GM21825 (cell line): ENCODE measurements around the gene PID1.
"Not testable (repeated sequence)": the region's sequence is repeated elsewhere in the genome, so short reads cannot be mapped to it uniquely, and the experiment has no call there.

Experiments
- ATAC-seq: cut with Tn5 transposase; IDR thresholded peaks from one replicate; pipeline ENCODE4 v1.9.1; 2021; ENCODE audit warnings: mild to moderate bottlenecking, moderate library complexity; ENCODE audit not compliant: unreplicated experiment

The PID1 gene

DNA sequence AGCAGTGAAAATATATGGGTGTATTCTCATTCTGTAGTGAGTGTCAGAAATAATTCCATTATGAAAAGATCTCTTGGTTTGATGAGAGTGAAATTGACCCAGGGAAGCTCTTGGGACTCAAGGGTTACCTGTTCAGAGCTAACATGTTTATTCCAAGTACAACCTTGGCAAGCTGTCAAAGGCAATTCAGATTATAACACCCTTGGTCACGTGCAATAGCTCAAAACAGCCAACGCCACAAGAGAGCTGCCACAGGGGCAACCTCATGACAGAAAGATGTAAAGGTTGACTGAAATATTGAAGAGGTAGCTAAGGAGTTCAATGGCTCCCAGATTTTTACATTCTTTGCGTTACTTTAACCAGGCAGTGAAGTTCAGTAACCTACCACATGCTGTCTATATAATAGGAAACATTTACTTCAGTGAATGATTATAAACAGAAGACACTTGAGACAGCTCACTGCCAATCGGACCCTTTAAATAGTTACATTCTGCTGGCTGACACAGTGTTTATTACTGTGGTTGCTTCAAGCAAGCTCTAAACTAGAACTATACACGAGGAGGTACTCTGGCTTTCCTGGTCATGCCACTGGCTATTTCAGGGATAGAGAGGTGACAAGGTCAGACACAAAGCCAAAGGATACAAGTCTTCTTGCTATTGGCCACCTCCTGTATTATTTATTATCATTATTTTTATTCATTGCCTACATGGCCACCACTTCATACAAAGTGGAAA, 187.3 kb downstream of the PID1 start:
- no peak for ATAC-seq

DNA sequence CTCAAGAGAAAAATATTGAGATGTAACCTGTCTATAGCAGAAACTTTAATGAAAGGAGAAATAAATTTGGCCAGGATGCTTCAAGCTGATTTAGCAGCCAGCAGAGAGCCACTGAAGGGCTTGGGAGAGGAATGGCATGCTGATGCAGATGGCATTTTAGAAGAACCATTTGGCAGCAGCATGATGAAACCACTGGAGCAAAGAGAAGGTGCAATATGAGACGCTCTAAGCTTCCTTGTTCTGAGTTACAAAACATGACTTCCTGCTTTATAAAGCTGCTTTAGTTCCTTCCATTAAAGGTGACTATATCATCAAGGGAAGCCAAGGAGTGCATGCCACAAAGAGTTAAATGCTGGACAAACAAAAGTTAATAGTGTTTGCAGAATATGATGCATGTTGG, 189.7 kb downstream of the PID1 start:
- ATAC-seq = no peak

DNA sequence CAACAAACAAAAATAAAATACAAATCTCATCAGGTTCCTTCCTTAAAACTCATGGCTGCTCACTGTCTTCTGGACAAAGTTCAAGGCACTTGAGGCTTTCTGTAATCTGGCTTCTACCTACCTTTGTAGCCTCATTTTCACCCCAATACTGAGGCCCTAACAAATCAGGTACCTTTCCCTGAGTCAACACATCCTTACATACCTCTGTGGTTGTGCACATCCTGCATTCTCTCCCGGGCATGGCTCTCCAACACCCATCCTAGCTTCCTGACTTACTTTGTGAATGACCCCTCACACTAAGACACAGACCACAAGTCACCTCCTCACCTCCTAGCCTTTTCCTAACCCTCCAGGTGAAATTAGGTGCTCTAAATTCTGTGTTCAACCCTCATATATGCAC, 190.9 kb downstream of the PID1 start:
- no peak for ATAC-seq

DNA sequence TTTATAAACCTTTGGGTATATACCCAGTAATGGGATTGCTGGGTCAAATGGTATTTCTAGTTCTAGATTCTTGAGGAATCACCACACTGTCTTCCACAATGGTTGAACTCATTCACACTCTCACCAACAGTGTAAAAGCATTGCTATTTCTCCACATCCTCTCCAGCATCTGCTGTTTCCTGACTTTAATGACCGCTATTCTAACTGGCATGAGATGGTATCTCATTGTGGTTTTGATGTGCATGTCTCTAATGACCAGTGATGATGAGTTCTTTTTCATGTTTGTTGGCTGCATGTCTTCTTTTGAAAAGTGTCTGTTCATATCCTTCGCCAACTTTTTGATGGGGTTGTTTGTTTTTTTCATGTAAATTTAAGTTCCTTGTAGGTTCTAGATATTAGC, 194.2 kb downstream of the PID1 start:
- not testable (repeated sequence) for ATAC-seq

DNA sequence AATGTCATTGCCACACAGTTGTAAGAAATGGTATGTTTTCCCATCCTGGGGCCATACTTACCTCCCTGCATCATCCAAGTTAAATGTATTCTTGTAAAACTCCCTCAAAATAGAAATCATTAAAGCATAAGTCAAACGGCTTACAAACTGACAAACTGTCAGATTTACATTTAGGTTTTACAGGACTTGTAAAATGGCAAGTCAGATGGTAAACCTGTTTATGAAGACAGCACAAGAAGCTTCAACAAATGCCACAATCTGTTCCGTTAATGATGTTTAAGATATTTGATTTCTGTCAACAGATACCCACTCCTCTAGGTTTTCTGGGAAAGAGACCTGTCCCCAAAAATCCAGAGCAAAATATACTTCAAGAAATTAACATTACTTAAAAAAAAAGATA, 197.2 kb downstream of the PID1 start:
- no peak for ATAC-seq

DNA sequence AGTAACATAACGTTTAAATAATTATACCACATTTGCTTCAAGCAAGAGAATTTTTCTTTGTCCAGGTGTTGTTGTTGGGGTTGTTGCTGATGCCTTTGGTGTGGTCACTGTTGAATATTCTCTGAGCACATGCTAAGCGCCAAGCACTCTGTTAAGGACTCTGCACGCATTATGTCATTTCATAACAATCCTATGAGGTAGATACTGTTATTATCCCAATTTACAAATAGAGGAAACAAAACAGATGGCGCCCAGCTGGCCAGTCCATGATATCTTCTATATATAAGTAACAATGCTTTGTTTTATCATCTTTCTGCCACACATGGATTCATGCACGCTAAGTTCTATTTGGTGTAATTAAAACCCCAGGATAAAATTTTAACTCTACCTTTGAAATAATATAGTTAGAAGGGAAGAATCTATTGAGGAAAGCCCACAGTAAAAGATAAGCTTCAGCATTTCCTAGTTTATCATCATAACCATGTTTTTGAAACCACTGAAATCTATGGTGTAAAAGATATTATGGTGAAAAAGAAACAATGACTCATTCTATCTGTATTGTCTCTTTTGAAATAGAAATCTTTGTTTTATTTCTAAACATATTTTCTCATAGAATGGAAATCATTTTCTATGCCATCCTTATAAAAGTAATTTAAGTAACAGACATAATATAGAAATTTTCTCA, 199.7 kb downstream of the PID1 start:
- ATAC-seq = no peak

DNA sequence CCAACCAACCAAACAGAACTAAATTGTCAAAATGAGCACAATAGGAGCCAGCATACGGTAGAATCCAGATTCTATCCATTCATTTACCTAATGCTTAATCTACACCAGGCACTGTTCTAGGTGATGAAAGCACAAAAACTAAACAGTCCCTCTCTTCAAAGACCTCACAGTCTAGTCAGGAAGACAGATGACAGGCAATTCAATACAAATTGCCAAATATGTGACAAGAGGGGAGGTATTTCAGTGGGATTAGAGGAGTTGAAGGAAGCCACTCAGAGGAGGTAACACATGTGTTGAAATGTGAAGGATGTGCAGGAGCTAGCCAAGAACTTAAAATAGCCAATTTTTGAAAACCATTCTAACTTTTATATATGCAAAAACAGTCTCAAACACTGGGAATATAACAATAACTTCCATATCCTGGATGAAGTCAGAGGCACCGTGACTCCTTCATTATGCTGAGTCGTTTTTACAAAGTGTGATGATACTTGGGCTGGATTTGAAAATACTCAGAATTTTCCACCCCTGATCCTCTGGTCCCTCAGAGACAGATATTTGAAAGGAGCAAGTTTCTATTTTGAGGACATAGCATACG, 204.9 kb downstream of the PID1 start:
- no peak for ATAC-seq

DNA sequence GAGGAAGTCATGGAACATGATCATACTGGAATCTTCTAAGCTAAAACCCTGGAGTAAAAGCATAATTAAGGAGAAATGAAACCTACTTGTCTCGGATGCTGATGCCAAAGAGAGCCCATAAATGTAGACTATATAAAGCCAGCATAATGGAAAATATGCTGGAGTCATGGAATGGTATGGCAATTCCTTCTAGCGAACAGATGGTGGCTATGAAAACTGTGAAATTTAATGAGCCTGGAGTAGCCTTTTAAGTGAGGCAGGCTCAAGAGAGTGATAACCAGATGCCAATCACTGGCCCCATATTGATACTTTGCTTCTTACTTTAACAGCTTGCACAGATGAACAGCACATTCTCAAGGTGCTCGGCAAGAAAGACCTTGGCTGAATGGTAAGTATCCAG, 206.3 kb downstream of the PID1 start:
- no peak for ATAC-seq

DNA sequence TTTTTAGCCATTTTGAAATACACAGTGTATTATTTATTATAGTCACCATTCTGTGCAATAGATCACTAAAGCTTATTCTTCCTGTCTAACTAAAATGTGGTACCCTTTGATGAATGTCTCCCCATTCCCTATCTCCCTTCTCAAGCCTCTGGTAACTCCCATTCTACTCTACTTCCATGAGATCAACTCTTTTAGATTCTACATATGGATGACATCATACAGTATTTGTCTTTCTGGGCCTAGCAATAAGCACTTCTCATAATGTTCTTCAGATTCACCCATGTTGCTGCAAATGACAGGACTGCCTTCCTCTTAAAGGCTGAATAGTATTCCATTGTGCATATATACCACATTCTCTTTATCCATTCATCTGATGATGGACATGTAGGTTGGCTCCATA, 210.9 kb downstream of the PID1 start:
- no peak for ATAC-seq

DNA sequence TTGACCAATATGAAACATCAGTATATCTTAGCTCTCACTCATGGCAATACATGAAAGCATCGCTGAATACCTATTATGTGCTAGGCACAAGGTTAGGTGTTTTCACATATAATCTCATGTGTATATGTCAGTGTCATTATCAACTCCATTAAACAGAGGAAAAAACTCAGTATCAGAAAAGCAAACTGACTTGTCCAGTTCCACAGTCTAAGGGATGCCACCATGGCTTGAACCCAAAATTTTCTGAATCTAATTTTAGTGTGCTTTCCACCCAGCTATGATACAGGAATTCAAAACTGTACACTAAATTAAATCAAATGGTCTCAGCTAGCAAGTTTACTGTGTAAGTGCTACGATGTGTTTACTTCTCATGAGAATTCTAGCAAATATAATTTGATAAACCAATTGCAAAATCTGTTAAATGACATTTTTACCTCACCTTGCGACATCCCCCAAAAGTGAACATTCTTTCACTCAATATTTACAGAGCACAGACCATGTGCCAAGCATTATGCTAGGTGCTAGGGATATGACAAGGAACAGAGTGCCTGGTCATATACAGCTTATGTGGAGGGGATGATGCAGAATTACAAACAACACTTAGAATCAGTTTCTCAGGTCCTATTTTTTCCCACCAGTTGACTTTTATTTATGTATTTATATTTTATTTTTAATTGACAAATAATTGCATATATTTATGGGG, 211.6 kb downstream of the PID1 start:
- no peak for ATAC-seq

DNA sequence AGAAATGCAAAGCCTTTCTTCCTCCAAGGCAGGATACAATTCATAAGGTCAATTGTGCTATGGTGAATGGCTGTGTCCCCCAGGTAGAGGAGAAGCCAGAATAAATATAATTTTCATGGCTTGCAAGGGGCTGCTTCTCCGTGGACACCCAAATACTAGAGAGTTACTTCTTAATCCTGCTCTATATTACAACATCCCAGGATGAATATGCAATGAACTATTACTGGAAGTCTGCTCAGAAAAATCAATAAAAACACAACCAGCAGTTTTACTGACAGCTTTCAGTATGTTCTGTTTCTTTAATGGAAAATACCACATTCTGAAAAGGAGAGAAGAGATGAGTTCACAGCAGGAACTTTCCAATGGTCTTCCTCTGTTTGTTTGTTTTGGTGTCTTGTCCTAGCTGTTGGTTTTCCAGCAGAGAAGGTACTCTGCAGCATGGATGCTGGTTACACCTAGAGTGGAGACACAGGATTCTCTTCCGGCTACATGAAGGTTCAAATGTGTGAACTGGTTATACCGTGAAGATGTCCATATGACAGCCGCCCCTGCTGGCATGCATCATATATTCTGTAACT, 213.0 kb downstream of the PID1 start:
- ATAC-seq = no peak

DNA sequence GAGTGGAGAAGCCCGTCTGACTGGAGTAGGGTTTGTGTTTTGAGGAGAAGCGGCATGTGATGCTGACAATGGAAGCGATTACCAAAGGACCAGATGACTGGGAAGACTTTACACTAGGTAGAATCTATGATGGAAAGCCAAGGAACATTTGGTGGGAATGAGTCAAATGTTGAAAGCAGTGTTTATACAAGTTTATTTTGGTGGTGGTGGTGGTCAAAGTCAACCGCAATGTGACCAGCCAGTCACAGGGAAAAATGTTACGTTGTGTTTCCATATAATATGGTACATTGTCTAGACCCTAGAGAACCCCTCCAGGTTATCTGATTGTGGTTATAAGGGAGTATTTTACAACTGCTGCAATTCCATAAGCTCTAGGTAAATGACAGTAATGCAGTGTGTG, 216.8 kb downstream of the PID1 start:
- ATAC-seq = no peak

DNA sequence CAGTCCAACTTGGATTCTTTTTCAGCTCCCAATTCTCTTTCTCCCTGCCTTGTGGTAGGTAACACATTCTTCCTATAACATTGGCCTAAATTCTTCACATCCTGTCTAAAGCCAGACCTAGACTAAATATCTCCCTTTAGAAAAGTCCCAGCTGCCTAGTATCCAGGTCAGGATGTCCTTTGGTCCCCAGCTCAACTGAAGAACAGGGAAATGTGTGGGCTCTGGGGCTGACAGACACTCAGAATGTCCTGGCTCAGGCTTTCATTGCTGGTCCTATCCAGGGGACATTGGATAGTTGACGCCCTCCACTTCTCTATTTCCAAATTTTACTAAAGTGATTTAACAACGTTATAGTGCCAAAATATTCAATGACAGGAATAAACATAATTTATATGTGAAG, 219.3 kb downstream of the PID1 start:
- no peak for ATAC-seq

DNA sequence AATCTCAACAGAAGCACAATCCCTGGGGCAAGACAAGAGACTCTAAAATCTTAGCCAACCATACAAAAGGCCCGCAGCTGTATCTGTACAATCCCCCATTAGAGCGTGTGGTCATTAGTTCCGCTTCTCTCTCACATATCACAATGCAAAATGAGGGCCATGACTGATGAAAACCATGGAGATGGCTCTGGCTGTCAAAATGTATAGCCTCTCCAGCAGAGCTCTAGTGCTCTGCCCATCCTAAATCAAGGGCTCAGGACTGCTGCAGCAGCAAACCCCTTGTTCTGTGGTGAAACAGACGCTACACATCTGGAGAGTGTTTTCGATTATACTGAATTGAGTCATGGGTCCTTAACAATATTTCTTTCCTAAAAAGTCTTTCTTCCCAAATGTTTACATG, 221.0 kb downstream of the PID1 start:
- ATAC-seq = no peak

DNA sequence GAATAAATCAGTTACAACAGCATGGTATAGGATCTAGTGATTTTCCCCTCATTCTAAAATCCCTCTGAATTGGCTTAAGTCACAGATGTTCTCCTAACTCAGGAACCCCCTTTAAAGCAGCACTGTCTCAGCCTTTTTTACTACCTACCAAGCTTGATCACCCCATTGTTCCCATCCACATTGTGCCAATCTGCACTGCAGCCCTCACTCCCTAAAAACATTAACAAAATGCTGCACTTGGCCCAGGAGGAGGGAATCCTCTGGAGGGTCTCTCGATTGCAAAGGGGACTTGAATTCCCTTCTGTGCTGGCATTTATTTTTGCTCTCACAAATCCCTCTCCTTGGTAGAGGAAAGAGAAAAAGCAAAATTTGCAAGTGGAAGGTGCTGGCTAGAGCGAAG, 223.0 kb downstream of the PID1 start:
- no peak for ATAC-seq

DNA sequence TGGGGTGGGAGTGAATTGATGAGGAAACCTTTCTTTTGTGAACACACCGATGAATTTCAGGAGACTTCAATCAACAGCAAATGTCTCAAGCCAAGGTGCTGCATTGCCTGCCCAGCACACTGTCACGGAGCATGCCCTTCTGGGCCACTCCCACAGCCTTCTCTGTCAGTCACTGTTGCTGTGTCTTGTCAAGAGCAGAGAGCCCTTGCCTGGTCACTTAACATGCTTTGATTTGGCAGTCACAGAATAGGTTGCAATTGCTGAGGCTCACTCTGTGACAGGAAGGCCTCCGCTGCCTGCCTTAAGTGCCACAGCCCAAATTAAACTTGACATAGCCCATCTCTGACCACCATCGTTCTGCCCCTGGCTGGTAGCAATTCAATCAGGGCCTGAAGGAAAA, 225.4 kb downstream of the PID1 start:
- no peak for ATAC-seq

DNA sequence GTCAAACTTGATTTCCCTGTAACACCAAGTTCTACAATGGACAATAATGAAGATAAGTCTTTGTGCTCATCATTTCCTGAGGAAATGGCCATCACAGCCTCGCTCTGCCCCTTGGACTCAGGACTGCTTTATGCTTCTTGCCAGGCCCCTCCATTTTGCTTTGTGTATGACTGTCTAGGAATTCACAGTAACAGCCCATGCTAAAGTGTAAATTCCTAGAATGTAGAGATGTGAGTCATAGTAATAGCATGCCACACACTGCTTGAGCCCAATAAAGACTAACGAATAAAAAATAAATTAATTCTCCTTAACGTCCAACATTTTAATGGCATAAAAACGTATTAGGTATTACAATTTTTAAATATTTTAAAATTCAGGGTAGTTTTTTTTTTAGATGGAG, 226.5 kb downstream of the PID1 start:
- no peak for ATAC-seq

DNA sequence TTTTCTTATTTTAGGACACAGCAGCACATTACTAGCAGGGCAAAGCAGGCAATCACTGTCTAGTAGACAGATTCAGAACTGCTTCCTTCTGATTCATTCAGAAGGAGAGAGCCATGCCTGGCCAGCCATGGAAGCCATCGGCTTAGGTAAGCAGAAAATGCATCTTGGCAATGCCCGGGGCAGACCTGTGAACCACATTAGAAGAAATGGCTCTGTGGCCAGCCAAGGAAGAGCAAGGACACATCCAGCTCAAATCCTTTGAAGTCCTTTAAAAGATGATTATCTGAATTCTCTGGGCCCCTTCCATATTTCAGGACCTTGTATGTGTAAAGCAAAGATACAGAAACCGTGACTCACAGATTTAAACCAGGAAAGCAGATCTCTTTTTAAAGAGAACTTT, 227.4 kb downstream of the PID1 start:
- ATAC-seq = no peak

DNA sequence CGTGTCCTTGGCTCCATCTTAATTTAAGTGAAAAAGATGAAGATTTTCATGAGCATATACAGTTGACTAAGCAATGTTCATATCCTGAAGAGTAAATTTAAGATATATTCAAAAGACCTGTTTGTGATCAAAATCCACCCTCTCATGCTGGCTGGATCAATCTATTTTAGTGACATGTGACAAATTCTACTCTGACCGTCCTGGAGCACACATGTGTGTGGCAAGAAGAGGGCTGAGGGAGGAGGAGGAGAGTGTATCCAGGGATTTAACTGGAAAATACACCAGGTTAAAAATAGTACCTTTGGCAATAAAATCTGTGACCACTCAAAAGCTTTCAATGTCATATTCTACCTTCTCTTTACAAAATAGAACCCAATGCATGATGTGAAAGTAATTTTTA, 228.7 kb downstream of the PID1 start:
- ATAC-seq = no peak

DNA sequence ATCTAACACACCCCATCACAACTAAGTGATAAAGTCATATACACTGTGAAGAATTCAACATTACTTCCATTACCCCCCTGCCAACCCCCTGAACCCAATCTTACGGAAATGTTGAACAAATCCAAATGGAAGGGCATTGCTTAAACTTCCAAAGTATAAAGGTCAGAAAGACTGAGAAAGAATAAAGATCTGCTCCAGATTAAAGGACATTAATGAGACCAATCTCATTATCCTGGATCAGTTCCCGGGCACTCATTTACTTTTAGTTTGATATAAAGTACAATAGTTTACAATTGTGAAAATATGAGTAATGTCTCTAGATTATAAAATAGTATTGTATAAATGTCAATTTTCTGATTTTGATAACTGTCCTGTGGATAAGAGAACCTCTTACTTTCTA, 229.4 kb downstream of the PID1 start:
- no peak for ATAC-seq

DNA sequence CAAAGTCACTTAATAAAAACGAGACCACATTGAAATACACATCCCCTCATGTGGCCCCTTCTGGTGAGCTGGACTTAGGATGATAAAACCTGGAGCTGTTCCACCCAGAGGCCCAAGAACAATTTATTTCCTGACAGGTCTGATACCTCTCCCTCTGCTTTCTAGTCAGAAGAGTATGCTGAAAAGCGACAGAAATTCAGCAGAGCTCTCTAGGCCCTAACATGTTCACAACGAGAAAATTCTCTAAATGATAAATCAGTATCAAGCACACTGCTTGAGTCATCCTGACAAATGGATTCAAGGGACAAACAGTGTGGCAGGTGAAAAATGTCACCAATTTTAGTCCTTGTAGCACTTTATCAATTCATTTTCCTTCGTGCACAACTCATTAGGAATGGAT, 233.5 kb downstream of the PID1 start:
- ATAC-seq = no peak

DNA sequence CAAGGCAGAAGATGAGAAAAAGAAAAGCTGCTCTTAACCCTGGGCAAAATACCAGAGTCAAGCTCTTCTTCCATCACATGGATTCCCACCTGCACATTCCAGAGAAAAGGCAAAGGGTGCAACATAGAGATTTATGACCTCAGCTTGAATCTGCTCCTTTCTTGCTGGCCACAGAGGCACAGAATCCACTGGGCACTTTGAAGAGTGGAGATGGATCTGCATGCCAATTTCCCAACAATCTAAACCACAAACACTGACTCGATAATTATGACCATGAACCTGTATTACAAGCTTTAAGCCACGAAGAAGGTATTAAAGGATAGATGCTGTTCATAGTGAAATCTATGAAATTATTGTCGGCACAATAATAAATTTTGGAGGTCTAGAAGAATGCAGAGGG, 237.3 kb downstream of the PID1 start:
- ATAC-seq = no peak
